Activated effector memory CD4-positive, alpha-beta T cell treated with Interleukin-2 at 50 U/mL for 16 hours (primary cell): ENCODE results near the gene OTUD7B.
"Not testable (repeated sequence)": the region's sequence is repeated elsewhere in the genome, so short reads cannot be mapped to it uniquely, and the experiment has no call there.

Experiments used
- DNase-seq: peaks from one replicate; pipeline ENCODE4 v3.0.0-alpha.2; 2020

Gene OTUD7B

DNA sequence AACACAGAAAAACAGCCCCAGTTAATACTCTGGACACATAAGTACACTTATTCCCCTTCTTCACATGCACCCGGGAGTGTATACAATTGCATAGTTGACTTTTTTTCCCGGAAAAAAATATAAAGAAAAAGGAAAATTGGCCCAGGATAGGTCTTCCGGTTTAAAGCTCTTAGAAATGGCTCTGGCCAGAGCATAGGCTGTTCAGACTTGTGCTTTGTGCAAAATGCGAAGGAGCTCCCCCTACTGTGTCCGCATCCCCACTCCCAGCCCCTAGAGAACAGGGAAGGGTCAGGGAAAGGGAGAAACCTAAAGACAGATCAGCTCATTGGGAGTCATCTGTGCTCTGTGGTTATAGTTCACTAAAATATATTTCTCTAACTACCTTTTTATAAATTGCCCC lies 68.3 kb downstream of the OTUD7B start:
- no peak for DNase-seq

DNA sequence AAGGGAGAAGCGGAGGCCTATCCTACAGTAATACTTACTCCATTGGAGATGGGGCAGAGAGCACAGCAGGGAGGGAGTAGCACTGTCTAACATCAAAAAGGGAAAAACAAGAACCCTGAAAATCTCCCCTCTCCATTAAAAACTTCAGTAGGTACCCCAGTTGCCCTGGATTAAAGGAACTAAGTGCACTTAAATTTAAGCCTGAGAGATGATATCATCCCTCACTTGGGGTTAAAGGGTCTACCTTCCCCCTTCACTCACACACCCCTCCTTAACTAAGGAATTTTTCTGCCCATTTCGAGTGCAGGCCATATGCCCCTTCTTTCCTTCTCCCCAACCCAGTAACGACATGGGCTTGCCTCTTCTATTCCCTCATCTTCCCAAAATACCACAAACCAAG lies 70.1 kb downstream of the OTUD7B start:
- DNase-seq = no peak

DNA sequence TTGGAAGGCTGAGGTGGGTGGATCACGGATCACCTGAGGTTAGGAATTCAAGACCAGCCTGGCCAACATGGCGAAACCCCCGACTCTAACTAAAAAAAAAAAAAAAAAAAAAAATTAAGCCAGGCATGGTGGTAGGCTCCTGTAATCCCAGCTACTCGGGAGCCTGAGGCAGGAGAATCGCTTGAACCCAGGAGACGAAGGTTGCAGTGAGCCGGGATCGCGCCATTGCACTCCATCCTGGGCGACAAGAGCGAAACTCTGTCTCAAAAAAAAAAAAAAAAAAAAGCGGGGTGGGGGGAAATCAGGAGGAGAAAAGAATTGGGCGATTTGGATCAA lies 71.9 kb downstream of the OTUD7B start:
- not testable (repeated sequence) for DNase-seq

DNA sequence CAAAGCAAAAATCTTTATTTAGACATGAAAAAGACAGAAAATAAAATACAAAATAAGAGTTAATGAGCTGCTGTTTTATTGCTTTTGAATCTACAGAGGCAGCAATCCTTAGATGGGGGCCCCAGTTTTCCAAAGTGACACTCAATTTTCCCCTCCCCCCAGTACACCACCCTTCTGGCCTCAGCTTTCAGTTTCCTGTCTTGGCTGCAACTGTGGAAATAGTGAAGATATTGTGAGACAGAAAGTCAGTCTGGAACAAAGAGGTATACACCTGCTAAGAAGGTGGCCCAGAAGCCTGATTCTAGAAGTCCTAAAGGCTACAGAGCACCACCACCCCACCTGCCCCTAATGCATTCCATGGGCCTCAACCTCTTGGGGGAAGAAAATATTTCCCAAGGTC lies 72.8 kb downstream of the OTUD7B start:
- DNase-seq = no peak

DNA sequence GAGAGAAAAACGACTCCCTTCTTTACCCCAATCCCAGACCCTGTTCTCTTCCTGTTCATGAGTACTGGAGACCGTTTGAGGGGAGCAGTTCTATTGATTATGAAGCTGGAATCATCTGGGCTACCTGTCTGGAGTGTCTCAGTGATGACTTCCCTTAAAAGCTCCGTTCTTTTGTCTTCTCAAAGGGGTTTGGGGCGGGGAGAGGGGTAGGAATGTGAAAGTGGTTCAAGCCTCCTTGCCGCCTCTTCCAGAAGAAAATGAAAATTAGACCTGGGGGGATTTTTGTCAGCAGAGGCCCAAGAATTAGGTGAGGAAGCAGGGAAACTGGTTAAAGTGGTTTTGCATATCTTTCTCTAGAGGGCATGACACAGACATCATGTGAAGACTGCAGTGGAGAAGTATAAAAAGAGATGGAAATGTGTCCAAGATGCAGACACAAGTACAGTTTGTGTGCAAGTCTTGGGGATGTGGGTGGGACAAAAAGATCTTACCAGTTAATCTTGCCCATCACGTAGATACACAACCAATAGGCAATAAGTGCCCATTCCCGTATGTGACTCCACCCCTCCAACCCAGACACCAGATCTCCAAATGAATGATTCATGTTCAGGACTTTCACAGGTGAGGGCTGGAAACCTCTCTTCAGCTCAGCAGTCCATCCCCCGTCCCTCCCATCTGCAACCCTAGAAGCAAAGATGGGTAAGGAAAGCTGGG lies 73.4 kb downstream of the OTUD7B start:
- no peak for DNase-seq

DNA sequence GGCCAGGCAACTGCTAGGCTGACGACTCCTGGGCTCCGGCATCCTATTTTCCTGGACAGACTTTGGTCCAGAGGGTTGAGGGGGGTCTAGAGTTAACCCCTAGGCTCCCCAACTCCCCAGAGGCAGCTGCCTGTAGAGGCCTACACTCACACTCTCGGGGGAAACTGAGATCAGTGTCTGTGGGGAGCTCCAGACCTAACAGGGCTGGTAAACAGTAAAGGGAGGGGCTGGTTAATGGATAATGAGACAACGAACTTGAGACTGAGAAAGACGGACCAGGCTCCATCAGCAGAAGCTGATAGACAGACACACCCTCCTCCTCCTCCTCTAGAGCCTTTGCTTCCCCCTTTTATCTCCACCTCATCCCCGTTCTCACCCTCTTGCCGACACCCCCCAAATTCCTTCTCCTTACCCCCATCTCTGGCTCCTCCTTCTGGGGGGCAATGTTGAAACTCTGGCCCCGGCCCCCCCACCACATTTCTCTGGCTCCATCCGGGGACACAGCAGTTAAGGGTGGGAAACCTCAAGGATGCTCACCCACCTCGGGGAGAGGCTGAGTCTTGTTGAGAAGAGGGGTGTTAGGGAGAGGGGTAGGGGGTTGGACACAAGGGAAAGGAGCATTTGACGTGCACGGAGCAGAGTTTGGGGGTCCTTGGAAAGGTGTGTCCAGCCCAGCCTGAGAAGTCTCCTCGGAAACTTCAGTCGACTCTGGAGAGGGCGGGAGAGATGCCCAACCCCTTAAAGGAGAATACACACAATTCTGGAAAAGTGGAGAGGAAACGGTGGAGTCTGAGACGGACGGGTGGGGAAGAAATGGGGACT lies 74.1 kb downstream of the OTUD7B start, which contains the start of gene MTMR11:
MTMR11 (minus strand) TSS at position 710 of the 822 bp plus-strand sequence; CDS start at position 478, 232 bp downstream.
- DNase-seq = no peak

DNA sequence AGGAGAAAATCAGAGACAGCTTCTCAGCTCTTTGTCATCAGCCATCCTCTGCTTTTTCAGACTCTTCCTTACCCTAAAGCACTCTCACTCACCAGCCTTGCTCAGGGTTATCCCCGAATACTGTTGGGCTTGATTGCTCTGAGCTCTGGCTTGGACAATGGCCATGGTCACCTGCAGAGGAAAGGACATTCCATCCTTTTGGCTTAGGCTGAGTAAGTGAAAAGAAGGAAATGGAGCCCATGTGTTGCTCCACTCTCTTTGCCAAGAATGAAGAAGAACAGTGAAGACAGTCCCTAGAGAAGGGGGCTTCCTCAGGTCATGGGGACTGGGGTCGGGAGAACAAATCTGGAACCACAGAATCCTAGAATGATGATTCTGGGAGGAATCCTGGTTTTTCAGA lies 76.2 kb downstream of the OTUD7B start:
- DNase-seq = no peak

DNA sequence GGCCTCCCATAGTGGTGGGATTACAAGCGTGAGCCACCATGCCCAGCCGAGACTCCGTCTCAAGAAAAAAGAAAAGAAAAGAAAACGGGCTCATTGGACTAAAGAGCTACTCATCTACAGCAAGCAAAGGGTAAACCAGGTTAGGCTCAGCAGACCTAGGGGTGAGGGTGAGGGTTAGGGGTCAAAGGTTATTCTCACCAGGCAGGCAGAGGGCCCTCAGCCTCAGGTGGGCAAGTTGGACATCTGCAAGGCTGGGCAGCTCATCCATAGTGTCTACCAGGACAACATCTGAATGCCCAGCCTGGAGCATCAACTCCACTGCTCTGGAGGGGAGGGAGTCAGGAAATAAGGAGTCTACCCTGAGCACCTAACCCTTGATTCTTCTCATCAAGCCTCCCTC lies 77.3 kb downstream of the OTUD7B start:
- no peak for DNase-seq

DNA sequence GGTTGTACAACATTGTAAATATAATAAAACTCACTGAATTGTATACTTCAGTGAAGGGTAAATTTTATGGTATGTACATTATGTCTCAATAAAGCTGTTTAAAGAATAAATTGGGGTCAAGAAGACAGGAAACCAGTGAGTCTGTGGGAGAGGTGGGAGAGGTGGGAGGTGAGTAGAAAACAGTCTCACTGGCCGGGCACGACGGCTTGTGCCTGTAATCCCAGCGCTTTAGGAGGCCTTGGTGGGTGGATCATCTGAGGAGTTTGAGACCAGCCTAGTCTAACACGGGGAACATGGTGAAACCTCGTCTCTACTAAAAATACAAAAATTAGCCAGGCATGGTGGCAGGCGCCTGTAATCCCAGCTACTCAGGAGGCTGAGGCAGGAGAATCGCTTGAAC lies 78.1 kb downstream of the OTUD7B start:
- no peak for DNase-seq

DNA sequence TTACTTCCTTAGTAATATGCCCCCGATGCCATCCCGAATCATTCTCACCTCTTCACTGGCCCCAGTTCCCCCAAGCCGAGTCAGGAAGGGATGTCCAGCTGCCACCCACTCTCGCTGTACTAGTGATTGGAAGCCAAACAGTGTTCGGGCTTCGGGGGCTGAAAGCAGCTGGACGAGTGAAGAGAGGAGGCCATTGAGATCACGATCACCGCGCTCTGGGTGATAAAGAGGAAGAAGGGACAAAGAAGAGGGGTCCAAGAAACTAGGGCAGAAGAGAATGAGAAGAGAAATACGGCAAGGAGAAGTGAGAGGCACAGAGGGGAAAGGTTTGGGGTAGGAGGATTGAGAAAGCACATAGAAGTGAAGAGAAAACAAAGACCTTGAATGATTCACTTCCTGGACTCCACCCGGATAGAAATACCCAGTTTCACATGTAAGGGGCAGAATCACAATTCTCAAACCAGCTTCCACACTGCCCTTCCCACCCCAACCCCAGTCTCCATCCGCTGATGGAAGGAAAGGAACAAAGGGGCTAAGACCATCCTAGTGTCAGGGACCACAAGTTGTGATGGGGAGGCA lies 79.2 kb downstream of the OTUD7B start:
- DNase-seq = no peak

DNA sequence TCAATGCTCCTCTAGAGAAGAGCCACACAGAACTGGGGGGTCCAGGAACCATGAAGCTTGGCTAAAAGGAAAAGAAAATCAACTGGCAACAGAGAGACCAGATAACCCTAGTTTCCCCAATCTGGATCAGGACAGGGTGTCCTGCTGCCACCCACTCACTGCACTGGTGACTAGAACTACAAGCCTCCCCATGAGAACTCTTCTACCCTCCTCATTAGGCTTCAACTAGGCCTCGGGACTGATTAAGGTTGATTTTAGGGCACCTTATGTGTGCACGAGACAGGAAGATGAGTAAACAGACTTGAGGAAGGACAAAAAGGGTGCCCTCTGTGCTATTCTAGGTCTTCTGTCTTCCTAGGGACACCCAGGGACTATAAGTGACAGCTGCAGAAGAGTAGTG lies 80.7 kb downstream of the OTUD7B start:
- no peak for DNase-seq

DNA sequence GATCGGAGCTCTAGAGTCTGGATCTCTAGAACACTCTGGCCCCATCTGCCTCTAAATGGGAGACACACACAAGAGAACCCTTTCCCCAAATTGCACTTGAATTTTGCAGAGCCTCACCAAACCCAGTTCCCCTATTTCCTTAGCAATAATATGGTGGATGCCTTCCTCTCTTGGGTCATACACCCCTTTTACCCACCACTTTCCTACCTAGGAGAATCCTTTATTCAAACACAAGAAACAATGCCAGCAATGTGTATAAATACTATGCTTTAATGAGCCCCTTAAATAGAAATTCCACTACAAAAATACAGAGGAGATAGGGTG lies 82.2 kb downstream of the OTUD7B start:
- DNase-seq = no peak

DNA sequence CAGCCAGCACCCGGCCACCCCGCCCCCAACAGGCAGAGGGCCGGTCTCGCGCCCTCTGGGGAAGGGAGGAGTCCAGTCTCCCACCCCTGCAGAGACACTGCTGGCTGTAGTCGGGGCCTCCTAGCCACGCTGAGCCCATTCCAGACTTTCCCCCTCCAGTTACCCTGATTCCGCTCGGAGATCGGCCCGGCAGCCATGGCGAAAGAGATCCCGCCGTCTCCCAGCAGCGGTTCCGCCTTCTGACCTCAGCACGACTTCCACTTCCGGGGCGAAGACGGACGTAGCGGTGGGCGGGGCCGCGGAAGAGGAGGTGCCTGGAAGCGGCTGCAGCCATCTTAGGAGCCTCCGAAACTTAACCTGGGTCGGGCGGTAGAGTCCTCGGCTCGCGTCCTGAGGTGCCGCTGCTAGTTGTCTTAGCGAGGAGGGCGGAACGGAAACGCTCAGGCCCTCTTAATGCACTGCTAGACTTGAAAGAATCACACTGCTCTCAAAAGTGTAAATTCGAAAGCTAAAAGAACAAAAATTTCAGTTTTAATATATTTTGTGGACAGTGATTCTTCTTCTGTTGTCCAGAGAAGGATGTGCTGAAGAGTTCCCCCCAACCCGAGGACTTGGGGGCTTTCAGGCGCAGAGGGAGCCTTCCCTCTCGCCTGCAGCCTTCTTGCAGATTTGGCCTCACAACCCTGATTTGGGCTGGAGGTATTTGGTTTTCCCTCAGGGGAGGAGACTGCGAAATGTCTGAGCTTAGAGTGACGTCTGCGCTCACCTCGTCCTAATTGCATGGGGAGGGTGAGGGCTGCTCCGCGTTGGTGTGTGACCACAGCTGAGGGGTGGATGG lies 82.7 kb downstream of the OTUD7B start, which contains the start of gene SF3B4:
SF3B4 (minus strand) TSS at position 241 of the 838 bp plus-strand sequence; CDS start at position 197, 44 bp downstream.
- peak; percentile 96 for DNase-seq

DNA sequence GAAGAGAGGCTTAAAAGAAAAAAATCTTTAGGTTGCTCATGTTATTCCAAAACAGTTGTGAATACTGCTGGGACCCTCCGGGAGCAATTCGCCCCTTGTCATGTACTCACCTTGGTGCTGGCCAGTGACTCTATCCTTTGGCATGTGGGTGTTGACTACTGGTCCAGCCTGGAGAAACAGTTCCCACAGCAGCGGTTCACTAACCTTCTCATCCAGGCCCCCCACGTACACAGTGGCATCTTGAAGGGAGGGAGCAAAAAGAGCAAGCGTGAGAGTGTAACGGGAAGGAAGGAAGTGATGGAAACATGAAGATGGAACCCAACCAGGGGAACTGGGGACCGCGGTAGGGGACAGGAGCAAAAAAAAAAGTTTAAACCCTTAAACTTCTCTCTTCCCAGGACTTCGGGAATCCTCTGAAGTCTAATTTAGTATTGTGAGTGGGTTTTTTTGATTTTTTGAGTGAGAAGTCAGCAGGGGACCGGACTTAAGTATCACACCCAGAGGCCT lies 83.4 kb downstream of the OTUD7B start:
- no peak for DNase-seq

DNA sequence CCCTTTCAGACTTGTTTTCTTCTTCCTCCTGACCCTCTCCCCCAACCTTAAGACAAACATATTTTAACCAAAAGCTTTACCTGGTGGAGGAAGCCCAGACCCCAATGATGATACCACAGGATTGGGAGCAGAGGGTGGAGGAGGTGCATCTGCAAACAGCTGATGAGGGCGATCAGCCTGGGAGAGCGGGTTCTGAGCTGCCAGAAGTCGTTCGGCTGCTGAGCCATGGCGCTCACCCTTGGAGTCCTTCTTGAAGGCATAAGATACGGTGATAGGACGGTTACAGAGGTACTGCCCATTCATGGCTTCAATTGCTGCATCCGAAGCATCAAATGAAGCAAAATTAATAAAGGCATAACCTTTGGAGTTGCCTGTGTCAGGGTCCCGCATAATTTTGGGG lies 84.2 kb downstream of the OTUD7B start:
- no peak for DNase-seq

DNA sequence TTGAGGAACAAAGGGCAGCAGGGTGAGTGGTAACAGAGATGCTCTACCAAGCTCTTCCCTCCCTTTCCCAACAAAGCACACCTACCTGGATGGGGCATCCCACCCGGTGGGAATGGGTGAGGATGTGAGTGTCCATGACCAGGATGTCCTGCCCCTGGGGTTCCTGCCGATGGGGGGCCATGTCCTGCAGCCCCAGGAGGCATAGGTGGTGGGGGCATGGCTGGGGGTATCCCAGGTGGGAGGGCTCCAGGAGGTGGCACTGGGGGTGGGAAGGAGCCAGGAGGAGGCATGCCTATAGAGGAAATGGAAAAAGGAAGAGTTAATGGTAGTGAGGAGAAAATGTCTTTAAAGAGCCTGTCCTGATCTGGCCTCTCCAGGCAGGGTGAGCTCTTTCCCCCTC lies 84.8 kb downstream of the OTUD7B start:
- no peak for DNase-seq

DNA sequence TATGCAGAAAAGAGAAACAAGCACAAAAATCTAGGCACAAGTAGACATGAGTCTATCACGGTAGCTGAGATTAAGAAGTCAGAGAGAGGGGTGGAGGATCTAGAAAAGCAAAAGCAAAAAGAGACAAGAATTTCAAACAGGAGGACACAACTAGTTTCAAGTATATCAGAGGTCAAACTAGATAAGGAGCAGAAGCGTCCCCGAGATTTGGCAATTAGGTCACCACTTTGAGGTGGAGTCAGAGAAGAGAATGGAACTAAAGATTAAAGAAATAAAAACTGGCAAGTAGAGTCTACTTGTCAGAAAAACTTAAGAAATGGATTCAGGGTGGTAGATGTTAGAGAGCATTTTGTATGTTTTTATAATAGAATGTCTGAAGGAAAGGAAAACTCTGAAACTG lies 85.2 kb downstream of the OTUD7B start:
- no peak for DNase-seq

DNA sequence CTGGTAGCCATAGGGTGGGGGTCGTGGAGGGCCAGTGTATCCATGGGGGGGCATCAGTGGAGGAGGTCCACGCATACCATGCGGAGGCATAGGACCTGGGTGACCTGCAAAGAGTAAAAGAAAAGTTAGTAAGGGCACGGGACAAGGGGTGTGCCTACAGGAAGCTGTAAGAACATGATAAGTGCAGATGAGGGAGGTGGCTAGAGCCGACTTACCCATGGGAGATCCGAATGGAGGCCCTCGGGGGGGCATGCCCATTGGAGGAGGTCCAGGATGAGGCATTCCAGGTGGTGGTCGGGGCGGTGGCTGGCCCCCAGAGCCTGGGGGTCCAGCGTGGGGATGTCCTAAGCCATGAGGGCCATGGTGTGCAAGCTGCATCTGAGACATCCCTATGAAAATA lies 86.9 kb downstream of the OTUD7B start:
- DNase-seq = no peak

DNA sequence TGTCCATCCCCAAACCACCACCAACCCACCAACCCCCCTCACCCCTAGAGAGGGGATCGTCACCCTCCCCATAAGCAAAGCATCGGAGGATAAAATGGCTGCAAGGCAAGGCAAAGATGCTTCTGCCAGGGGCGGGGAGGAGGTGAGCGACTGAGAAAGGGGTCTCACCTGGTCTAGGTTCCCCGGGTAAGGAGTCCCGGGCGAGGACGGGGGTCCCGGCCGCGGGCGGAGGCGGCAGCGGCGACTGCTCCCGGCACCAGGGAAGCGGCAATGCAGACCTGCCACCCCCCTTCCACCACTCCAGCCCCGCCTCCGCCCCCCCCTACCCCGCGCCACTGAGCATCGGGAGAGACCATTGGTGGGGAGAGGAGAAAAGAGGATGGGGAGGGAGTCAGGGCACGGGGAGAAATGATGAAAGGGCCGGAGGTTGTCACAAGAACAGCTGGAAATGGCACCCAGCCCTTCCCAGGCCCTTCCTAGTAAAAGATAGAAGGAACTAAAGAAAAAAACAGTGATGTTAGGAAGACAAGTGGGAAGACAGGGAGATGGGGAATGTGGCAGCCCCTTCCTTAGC lies 92.9 kb downstream of the OTUD7B start, which contains the start of gene SV2A:
SV2A (minus strand) TSS at position 274 of the 574 bp plus-strand sequence. CDS start 4,004 bp downstream, outside the sequence.
- DNase-seq = peak; percentile 20

DNA sequence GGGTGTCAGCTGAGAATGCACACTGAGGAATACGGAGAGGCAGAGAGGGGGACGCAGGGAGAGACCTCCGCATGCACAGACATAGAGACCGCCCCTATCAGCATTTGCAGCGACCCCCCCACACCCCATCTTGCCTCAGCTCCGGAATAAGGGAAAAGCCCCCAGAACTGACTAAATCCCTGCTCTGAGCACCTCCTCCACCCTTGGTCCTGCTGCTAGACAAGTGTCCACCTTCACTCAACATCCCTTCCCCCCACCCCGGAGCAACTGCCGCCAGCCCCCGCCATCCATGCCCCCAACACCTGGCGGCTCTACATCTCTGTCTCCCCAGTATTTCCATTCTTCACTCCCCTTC lies 93.7 kb downstream of the OTUD7B start:
- no peak for DNase-seq

DNA sequence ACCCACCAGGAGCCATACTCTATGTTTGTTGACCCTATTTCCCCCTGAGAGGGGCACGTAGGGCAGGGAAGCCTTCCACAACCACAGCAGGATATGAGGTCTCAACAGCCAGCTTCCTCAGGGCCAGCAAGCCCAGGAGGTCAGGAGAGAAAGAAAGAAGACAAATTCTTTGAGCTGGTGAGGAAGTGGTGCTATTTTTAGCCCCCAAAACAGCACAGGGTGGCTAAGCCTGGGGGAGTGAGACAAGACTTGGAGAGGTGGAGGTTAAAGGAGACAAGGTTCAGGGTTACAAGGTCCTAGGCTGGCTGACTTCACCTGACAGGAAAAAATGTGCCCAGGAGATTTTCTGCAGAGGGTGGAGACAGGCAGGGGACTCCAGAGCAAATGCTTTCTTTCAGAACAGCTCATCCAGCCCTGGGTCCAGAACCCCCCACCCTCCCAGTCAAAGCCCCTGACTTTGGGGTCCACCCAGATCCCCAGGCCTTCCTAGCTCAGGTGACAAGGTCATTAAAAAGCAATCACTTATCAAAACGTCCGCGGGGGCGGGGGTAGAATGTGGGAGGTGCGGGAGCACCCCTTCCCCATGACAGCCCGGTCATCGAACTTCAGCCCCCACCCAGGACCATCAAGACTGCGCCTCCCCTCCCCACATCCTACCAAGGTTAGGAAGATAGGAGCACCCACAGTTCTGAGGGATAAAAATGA lies 94.2 kb downstream of the OTUD7B start:
- DNase-seq = no peak
